ENCODE data around the gene ABCD1.
"Not testable (repeated sequence)": the region's sequence is repeated elsewhere in the genome, so short reads cannot be mapped to it uniquely, and the experiment has no call there.

ABCD1 gene

DNA sequence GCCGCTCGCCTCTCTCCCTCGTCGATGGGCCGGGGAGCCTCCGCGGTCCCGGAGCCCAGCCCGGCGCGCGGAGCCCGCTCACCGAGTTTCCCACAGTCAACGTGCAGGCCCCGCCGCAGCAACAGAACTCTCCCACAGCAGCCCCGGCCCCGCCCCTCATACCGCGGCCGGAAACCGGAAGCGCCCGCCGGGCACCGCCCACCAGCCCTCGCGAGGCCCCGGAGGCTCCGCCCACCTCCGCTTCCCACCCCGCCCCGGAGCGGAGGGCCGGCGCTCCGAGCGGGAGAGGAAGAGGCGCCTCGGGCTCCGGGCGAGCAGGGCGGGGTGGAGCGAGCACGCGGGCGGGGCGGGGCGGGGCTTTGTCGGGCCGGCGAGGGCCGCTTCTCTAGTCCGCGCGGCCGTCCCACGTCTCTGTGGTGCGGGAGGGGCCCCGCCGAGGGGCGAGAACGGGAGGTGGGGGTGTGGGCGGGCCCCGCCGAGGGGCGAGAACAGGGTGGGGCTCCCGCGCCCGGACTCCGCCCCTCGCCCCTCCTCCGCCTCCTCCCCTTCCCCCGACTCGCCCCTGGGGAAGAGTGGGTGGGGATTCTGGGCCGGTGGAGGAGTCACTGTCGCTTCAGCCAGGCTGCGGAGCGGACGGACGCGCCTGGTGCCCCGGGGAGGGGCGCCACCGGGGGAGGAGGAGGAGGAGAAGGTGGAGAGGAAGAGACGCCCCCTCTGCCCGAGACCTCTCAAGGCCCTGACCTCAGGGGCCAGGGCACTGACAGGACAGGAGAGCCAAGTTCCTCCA, at the start of gene ABCD1, which contains the start of gene BCAP31:
ABCD1 (plus strand) TSS at position 605 of the 787 bp plus-strand sequence. CDS start 411 bp downstream, outside the sequence.
BCAP31 (minus strand) TSS at position 136 of the 787 bp plus-strand sequence. CDS start 1,143 bp downstream, outside the sequence.
- peak; percentile 39 for DNase-seq (ENCODE audit: low read depth, low spot score)

DNA sequence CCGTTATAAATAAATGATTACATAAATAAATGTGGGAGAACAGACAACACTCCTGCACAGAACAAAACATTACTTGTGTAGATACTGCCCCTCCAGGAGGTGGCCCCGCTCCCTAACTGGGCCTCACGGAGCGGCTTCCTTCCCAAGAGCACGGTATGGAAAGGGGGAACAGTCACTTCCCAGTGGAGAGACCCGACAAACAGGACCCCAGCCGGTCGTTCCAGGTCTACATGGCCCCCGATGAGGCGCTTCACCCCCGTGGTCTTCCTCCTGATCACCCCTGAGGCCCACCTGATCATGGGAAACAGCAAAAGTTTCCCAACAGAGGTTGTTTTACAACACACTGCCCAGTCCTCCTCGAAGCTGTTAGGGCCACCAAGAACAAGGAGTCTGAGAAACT, 43.5 kb upstream of the ABCD1 start:
- DNase-seq (ENCODE audit: low read depth, low spot score), result no peak

DNA sequence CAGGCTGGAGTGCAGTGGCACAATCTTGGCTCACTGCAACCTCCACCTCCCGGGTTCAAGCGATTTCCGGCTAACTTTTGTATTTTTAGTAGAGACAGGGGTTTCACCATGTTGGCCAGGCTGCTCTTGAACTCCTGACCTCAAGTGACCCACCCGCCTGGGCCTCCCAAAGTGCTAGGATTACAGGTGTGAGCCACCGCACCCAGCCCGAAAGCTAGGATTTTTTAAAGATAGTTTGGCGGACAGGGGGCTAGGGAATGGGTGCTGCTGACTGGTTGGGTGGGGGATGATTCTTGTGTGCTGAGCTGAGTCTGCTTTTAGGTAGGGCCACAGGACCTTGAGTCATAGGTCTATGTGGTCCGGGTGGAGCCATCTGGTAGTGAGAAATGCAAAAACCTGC, 41.2 kb upstream of the ABCD1 start:
- DNase-seq (ENCODE audit: low read depth, low spot score), result not testable (repeated sequence)

DNA sequence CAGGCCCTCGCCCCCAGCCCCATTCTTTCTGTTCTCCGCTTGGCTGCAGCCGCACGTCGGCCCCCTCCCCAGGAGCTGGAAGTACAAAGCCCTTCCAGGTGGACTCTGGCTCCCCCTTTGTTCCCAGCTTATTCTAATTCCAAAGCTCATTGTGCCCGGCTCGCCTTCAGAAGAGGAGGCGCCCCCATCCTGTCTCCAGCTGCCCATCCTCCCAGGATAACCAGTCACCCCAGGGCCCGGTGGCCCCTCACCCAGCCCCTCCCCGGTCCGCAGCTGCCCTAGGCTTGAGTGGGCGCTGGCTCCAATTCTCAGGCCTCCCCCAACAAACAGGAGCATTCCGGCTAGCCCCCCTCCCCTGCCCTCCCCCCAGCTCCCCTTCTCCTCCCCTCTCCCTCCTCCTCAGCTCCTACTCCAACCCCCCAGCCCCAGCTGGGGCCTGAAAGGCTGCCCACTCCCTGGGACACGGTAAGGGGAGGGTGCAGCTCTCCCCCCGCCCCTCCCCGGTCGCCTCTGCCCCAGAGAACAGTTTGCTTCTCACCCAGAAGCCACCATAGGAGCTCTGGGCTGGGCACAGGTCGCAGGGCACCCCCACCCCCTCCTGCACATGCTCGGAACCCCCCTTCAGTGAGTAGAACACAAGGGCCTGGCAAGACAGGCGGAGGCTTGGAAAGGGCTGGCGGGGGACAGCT, 40.0 kb upstream of the ABCD1 start:
- no peak for DNase-seq (ENCODE audit: low read depth, low spot score)

DNA sequence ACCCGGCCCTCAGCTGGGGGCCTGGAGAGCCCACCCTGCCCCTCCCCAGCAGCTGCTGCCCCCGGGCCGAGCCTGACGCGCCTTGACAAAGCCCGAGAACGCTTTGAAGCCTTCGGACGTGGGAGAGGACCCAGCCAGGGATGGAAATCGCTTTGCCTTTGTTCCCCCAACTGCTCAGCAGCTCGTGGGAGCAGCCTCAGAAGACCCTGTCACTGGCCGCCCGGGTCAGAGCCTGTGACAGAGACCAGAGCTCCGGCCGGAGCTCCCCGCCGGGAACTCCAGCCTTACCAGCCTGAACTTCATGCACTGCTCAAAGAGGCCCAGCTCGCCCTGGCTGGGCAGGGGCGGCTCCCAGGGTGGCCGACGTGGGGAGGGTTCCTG, 39.5 kb upstream of the ABCD1 start:
- no peak for DNase-seq (ENCODE audit: low read depth, low spot score)

DNA sequence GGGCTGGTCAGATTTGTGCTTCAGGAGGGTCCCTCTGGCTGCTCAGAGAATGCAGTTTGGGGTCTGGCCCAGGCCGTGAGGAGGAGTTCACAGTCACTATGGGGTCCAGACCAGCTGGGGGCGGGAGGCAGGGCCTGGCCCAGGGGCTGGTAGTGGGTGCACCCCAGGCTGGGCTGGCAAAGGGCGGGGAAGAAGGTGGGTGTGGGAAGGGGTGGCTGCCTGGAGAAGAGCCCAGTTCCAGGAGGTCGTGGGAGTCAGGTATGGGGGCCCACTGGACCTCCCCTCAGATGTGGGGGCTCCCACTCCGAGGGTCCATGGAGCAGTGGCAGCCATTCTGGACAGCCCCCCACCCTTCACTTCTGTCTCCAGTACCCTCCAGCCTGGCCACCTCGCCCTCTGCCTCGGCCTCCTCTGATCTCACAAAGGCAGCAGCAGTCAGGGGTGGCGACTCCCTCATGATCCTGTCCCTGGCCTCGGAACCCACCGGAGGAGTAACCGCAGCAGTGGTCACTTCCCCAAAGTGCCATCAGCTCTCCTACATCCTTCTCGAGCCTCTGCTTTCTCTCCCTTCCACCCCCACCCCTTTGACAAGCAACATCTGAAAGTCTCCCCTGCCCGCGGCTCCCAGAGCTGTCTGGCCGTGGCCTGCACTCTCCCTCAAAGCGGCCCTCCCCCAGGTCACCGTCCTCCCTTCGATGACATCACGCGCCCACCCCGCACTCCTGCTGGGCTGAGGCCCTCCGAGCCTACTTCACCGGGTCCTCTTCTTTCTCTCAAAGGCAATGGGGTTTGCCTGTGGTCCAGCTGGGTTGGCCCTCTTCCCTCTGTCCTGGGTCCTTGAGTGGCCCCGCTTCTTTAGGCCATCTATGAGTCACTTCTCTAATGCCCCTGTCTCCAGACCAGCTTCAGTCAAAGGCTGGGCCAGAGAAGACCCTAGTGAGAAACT, 38.6 kb upstream of the ABCD1 start:
- no peak for DNase-seq (ENCODE audit: low read depth, low spot score)

DNA sequence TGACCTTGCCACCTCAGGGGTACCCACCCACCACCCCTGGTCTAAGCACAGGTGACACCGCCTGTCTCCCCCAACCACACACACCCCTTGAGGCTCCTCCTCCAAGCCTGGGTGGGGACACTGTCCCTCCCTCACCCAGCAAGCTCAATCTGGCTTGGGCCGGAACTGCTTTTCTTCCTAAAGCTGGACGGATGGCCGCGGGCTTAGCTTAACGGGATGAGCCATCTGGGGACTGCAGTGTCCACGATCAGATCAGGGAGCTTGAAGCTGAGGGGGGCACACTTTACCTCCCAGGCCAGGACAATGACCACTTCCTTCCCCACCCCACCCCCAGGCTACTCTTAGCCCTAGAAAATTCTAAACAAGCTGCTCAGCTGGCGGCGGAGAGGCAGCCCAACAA, 37.9 kb upstream of the ABCD1 start:
- no peak for DNase-seq (ENCODE audit: low read depth, low spot score)

DNA sequence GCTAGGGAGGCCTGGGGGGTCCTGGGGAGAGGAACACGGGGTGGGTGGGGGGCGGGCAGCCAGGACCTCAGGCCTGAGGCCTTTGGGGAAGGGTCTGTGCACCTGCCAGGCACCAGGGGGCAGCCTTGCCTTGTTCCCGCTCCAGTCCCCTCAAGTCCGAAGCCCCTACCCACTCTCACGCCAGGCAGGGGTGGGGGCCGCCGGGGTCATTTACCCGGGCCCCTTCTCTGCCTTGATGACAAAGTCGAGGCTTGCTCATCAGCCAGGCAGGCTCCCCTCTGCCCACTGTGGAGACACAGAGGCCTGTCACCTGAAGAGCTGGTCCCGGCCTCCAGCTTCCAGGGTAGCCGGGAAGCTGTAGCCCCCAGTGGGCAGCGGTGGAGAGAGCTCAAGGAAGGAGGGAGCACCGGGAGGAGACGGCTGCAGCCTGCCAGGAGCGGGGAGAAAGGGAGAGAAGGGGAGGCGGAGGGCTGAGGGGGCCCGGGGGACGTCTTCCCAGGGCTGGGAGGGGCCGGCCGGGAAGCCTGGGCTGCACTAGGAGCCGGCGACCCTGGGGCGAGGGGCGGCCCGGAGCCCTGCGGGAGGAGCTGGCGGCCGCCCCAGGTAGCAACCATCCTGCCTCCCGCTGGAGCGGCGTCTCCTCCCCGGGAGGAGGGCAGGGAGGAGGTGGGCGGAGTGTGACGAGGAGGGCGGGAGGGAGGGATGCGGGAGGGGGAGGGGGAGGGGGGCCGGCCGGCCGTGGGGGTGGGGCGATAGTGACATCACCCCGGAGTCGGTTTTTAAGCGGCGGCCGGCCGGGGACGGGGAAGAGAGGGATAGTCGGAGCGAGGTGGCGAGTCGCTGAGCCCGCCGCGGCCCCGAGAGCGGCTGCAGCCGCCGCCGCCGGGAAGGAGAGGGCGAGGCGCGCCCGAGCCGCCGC, 37.3 kb upstream of the ABCD1 start, which contains the start of gene SLC6A8:
SLC6A8 (plus strand) TSS at position 806 of the 919 bp plus-strand sequence. CDS start 649 bp downstream, outside the sequence.
- no peak for DNase-seq (ENCODE audit: low read depth, low spot score)

DNA sequence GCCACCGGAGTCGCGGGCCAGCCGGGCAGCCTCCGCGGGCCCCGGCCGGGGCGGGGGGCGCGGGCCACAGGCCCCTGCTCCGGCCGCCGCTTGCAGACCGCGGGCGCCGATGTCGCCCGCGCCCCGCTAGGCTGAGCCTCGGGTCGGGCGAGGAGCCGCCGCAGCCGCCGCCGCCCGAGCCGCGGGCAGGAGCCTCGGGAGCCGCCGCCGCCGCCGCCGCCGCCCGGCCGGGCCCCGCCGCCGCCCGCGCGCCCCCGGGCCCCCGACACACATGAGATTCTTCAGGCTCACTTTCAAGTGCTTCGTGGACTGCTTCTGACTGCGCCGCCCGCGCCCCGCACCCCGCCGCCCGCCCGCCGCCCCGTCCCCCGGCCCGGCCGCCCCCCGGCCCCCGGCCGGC, 36.6 kb upstream of the ABCD1 start:
- no peak for DNase-seq (ENCODE audit: low read depth, low spot score)

DNA sequence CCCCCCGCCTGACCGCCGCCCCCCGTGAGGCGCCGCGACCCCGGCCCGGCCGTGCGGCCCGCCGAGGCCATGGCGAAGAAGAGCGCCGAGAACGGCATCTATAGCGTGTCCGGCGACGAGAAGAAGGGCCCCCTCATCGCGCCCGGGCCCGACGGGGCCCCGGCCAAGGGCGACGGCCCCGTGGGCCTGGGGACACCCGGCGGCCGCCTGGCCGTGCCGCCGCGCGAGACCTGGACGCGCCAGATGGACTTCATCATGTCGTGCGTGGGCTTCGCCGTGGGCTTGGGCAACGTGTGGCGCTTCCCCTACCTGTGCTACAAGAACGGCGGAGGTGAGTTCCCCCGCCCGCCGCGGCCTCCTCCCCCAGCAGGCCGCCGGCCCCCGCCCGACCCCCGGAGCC, 36.1 kb upstream of the ABCD1 start:
- DNase-seq (ENCODE audit: low read depth, low spot score), result no peak

DNA sequence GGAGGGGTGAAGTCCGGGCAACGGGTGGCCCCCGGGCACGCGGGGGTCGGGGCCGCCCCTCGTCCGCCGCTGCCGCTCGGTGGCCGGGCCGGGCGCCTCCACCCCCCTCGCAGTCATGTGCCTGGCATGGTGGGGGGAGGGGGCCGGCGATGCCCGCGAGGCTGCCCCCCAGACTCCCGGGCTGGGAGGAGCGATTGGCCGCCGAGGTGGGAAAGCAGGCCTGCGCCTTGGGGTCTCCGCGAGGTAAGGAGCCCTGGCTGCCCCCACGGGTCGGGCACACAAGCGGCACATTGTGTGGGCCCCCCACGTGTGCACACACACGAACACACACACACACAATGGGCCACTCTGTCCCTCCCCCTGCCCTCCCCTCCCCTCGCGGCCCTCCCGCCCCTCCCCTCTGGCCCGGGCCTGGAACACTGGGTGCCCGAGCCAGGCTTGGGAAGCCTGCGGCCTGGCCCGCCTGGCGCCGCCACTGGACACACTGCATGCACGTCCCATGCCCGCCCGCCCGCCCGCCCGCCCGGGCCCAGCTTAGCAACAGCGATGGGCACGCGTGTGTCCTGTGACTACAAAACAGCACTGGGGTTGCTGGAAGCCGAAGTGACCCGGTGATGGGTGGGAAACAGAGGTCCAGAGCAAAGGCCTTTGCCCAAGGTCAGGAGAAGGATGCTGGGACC, 35.6 kb upstream of the ABCD1 start:
- no peak for DNase-seq (ENCODE audit: low read depth, low spot score)

DNA sequence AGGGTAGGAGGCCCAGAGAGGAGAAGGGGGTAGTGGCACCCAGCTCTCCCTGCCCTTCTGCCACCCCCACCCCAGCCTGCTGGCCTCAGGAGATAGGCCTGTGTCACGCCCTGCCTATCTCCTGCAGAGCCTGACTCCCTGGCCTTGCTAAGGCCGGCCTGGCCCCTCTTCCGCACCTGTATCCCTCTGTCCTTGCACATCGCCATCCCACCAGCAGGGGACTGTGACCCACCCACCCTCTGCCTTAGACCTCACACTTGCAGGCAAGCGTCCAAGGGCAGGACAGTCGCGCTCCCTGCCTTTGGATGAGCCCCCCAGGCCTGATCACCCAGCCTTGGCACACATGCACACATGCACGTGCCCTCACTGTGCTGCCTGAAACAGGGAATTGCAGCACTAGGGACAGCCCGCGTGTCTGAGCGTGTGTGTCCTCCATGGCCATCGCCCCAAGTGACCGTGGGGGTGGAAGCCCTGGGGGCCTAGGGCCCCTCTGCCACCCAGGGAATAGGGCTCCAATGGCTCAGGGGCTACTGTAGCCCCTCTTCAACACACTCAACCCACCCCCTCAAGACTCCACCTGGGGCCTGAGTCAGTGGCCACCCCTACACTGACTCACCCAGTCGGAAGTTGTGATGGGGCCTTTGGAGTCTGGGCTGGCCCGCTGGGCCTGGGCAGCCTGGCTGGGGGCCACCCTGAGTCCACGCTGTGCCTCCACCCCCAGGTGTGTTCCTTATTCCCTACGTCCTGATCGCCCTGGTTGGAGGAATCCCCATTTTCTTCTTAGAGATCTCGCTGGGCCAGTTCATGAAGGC, 34.8 kb upstream of the ABCD1 start:
- DNase-seq (ENCODE audit: low read depth, low spot score), result no peak

DNA sequence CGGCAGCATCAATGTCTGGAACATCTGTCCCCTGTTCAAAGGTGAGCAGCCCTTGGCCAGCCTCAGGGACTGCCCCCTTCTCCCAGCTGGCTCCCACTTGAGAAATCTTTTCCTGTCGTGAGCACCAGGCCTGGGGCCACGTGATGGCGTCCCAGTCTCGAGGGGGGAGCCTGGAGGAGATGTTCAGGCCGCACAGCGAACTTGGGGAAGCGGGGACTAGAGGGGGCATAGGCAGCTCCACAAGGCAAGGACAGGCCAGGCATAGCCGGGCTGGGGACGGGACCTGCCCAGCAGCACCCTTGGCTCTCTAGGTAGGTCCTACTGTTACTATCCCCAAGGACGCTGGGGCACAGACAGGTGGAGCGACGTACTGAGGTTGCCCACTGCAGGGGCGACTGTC, 34.2 kb upstream of the ABCD1 start:
- DNase-seq (ENCODE audit: low read depth, low spot score), result no peak

DNA sequence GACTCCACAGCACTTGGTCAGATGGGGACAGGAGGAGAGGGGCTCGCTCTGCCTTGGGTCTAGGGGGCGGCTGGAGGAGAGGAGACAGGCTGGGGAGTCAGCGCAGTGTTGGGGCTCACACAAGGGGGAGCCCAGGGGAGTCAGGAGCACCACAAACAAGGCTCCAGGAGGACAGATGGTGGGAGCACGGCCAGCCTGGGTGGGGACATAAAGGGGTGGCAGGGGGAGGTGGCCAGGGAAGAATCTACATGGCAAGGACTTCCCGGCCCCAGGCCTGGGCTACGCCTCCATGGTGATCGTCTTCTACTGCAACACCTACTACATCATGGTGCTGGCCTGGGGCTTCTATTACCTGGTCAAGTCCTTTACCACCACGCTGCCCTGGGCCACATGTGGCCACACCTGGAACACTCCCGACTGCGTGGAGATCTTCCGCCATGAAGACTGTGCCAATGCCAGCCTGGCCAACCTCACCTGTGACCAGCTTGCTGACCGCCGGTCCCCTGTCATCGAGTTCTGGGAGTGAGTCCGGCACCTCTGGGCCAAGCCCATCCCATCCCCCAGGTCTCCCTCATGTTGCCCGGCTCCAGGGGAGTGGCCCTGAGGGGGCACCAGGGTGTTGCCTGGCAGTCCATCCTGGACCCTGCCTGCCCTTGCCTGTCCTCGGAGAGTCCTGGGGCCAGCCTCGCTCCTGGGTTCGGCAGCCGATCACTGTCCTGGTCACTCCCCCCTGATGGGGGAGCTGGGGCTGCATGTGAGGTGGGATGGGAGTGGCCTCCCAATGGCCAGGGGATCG, 33.4 kb upstream of the ABCD1 start:
- DNase-seq (ENCODE audit: low read depth, low spot score), result not testable (repeated sequence)

DNA sequence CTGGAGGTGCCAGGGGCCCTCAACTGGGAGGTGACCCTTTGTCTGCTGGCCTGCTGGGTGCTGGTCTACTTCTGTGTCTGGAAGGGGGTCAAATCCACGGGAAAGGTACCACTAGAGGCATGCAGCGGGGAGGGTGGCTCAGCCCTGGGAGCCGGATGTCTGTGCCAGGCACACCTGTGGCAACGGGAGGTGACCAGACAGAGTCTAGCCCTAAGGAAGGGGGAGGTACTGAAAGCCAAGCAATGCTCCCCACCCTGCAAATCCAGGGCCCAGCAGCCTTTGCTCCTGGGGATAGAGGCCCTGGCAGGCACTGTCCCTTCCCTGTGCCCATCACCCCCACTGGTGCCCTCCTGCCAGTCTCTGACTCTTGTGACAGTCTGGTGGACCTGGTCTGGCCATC, 32.7 kb upstream of the ABCD1 start:
- DNase-seq (ENCODE audit: low read depth, low spot score), result no peak

DNA sequence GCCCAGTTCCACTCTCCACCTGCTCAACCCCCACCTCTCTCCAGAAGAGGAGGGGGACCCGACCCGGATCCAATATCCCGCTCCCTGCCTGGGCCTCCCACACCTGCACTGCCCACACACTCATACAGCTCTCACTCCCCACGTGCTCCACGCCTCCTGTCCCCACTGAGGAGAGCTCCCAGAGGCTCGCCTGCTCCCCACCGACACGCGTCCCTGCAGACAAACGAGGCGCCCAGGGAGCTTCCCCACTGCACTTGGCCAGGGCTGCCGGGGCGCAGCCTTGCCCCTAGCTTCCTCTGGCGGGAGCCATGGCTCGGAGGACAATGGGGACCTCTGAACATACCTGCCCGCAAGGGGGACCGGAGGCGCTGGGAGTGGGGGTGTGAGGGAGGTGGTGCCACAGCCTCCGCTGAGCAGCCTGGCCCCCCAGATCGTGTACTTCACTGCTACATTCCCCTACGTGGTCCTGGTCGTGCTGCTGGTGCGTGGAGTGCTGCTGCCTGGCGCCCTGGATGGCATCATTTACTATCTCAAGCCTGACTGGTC, 32.0 kb upstream of the ABCD1 start:
- DNase-seq (ENCODE audit: low read depth, low spot score), result no peak

DNA sequence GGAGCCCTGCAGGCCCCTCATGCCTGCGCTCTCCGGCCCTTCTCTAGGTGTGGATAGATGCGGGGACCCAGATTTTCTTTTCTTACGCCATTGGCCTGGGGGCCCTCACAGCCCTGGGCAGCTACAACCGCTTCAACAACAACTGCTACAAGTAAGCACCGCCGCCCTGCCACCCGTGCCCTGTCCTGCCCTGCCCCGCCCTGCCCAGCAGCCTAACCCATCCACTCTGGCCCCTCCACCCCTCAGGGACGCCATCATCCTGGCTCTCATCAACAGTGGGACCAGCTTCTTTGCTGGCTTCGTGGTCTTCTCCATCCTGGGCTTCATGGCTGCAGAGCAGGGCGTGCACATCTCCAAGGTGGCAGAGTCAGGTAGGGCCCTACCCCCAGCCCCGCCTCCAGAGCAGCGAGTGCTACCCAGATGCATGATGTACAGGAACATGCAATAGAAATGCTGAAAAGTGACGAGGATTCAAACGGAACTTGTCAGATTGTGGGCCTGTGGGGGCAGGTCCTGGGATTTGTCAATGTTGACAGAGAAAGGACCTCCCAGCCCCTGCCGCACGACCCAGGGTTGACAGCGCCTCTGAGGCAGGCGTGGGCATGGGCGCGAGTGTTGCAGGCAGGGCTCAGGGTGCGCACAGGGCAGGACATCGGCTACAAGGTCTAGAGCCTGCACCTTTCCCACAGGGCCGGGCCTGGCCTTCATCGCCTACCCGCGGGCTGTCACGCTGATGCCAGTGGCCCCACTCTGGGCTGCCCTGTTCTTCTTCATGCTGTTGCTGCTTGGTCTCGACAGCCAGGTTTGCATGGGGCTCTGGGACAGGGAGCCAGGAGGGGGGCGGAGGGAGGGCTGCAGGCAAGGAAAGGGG, 31.2 kb upstream of the ABCD1 start:
- no peak for DNase-seq (ENCODE audit: low read depth, low spot score)
